LNCAP (cell line): Measurements from ENCODE around the gene SP6.

Source experiments
- TF ChIP-seq, protein P1 (sequence below): fragments of 450-650 bp; IDR thresholded peaks from 2 replicates; pipeline ENCODE4 v1.5.1; 2017; ENCODE audit warnings: mild to moderate bottlenecking

Gene SP6

DNA sequence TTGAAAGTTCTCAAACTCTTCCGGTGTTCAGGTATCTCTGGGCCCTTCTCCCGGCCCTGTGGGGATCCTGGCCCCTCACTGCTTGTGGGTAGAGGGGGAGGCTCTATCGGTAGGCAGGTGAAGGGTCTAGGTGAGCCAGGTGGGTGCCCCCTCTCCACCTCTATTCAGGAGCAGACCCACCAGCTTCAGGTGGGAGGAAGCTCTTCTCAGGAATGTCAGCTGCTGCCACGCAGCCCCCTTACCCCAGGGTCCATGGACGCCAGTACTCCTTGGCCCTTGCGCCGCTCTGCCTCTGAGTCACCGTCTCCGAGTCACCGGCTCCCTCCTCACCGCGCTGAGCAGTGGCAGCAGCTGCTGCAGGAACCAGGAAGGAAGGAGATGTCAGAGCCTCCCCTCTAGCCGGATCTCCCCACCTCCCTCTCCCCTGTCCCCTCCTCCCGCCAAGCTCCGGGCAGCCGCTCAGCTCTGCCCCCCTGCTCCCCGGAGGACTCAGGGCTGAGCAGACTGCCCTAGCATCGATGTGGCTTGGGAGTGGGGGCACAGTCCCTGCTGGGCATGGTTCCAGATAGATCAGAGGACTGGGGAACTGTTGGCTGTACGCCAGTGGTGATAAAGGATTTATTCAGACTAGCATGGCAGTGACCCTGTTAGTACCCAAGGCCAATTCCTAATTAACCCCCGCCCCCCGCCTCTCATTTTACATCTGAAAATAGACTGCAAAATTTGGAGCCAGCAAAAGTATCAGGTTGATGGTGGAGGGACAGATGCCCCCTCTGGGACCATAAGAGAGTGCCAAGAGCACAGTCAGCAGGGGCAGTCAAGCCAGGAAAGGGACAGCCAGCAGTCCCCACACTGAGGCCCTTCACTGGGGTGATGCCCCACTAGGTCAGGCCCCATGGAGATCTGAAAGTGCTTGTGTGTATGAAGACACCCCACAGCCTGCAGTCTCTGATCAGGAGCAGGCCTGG is 29.3 kb downstream of the SP6 start, which contains the start of gene OSBPL7:
Gene OSBPL7, minus strand, starts transcription at position 371 of the 968 bp plus-strand sequence. CDS start 1,516 bp downstream, outside the sequence.
- TF ChIP-seq, protein P1, sequence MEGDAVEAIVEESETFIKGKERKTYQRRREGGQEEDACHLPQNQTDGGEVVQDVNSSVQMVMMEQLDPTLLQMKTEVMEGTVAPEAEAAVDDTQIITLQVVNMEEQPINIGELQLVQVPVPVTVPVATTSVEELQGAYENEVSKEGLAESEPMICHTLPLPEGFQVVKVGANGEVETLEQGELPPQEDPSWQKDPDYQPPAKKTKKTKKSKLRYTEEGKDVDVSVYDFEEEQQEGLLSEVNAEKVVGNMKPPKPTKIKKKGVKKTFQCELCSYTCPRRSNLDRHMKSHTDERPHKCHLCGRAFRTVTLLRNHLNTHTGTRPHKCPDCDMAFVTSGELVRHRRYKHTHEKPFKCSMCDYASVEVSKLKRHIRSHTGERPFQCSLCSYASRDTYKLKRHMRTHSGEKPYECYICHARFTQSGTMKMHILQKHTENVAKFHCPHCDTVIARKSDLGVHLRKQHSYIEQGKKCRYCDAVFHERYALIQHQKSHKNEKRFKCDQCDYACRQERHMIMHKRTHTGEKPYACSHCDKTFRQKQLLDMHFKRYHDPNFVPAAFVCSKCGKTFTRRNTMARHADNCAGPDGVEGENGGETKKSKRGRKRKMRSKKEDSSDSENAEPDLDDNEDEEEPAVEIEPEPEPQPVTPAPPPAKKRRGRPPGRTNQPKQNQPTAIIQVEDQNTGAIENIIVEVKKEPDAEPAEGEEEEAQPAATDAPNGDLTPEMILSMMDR, result no peak

DNA sequence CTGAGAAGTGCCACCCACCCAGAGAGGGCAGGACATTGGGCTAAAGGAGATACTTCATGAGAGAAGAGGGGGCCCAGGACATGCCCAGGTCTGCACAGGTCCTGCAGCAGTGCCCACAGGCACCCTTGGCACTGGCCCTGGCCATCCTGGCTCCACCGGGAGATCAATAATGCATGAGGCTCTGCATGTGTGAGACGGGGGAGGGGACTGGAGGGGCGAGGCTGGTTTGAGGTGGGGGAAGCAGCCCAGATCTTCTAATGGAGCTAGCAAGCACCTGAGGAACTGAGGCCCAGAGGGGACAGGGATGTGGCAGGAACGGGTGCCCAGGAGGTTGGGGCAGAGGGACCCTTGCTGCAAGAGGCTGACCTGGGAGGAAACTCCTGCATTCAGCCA is 29.9 kb downstream of the SP6 start:
- TF ChIP-seq, protein P1, result no peak

DNA sequence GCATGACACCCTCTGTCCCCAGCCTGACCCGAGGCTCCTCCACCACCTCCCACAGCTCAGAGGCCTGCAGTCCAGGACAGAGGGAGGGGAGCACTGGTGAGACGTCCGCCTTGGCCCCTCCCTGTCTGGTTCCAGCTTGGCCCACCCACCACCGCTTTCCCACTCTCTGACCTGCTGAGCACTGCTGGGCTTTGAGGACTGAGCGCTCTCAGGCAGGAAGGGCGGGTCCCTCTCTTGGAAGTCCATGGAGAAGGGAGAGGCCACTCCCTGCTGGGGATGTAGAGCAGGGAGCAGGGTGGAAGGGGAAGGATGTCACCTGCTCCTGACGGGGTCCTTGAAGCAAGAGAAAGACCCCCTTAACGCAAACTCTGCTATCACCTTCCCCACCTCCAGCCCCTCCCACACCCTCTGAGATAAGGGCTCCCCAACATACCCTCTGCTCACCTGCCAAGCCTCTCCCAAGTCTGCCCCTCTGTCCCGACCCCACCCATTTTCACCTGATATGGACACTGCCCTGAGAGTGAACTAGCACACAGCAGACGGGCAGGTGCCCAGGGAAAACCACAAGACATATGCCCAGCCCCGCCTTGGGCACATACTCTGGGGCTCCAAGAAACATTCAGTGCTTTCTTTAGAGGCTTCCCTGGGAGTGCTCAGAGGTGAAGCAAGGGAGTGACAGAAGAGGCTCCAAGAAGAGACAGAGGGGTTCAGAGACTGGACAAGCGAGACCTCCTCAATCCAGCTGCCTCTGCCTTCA is 30.8 kb downstream of the SP6 start:
- TF ChIP-seq, protein P1, result no peak

DNA sequence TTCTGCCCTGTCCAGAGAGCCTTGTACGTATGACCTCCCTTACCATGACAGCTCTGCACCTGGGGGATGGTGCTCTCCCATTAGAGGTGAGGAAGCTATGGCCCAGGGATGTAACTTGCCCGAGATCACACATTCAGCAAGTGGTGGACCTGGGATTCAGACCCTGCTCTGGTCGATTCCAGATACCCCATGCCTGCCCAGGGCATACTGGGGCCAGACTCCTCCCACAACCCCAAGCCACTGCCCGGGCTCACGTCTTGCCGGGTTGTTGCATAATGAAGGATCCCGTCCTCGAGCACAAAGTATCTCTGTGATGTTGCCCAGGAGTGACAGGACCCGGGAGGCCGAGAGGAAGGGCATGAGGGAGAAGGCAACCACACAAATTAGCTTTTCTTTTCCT is 31.5 kb downstream of the SP6 start:
- TF ChIP-seq, protein P1, result no peak

DNA sequence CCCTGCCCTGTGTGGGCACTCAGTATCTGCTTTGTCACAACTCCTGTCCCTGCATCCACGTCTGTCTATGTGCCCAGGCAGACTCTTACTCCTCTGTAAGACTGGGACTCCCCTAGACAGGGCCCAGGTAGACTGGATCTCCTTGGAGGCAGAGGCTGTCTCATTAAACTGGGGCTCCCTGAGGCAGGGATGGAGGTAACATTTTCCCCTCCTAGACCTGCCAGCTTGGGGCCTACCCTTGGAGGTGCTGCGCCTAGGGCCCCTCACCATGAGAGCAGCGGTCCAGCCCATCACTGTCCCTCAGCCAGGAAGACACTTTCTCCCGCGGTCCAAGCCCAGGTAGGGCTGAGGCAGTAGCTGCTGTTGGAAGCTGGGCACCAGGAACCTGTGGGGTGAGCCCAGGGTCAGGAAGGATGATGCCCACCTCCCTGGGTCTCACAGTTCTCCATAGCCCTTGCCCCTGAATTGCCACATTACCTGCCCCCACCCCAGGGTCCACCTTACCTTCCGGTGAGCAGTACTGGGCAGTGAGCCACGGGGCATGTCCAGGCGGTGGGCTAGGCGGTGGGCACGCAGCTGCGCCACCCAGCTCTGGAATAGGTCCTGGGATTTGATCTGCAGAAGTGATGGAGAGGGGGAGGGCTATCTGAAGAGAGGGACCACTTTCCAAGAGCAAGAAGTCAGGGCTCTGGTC is 32.8 kb downstream of the SP6 start:
- TF ChIP-seq, protein P1, result no peak

DNA sequence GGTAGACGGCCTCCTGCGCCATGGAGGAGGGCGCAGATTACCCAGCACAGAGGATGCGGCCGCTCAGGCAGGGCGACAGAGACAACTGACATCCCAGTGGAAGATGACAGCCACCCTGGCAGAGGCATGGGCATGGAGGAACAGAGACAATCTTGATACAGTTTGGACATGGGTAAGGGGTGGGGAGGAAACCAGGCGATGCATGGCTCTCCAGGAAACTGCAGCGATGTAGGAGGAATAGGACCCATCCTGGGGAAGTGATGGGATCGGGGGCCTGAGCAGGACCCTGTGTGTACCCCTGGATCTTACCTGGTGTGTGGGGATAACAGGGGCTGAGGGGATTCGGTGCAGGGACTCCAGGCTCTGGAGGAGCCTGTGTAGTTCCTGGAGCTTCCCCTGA is 34.0 kb downstream of the SP6 start:
- TF ChIP-seq, protein P1, result no peak

DNA sequence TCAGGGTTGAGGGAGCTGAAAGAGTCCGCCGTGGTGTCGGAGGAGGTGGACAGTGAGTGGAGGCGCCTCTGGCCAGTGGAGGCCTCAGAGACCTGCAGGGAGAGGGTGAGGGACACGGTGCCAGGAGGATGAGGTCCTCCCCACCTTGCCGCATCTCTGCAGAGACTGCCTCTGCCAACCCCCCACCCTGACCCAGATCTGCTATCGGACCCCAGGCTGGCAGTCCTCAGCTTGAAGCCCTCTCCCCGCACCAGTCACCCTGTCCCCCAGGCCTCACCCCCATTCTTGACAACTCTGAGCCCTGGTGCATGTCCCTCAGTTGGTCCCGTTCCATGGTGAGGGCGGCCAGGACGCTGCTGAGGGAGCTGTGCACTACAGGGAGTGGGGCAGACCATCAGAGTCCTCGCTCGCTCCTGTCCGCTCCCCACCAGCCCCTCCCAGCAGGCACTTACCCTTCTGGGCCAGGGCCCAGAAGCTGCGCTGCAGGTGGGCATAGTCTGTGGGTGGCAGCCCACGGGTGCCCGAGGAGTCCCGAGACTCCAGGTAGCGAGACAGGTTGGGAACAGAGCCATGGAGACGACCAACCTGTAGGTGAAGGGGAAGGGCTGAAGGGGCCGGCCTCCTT is 34.7 kb downstream of the SP6 start:
- TF ChIP-seq, protein P1, result no peak
